SK-N-SH treated with all-trans-retinoic acid at 6 μM for 48 hours (cell line): ENCODE results near the gene RUNX3.

Experiments used
- ATAC-seq: fragments of 200-7000 bp; cut with Tn5 transposase; 3 replicates; pipeline ENCODE4 v1.9.1; 2020; ENCODE audit warnings: mild to moderate bottlenecking, moderate library complexity
- ARNTL ChIP-seq: fragments of 450-650 bp; formaldehyde crosslinking; IDR thresholded peaks from 2 replicates; pipeline ENCODE4 v1.5.0; 2020; ENCODE audit warnings: low read depth, mild to moderate bottlenecking, moderate library complexity, borderline replicate concordance
- BACH2 ChIP-seq: fragments of 250-450 bp; sonication (Bioruptor Pico); IDR thresholded peaks from 2 replicates; pipeline ENCODE4 v1.9.0; 2021; ENCODE audit warnings: mild to moderate bottlenecking, borderline replicate concordance
- CREB5 ChIP-seq: fragments of 250-450 bp; sonication (Bioruptor Pico); IDR thresholded peaks from 2 replicates; pipeline ENCODE4 v1.5.1; 2020; ENCODE audit warnings: low read depth, mild to moderate bottlenecking, moderate library complexity
- CSDC2 ChIP-seq: fragments of 250-450 bp; sonication (Bioruptor Pico); IDR thresholded peaks from 2 replicates; pipeline ENCODE4 v1.5.0; 2020; ENCODE audit warnings: mild to moderate bottlenecking, moderate library complexity
- ESRRG ChIP-seq: fragments of 250-450 bp; sonication (Bioruptor Pico); IDR thresholded peaks from 2 replicates; pipeline ENCODE4 v1.6.1; 2021; ENCODE audit warnings: mild to moderate bottlenecking
- GLIS3 ChIP-seq: fragments of 250-450 bp; sonication (Bioruptor Pico); IDR thresholded peaks from 2 replicates; pipeline ENCODE4 v1.5.0; 2020; ENCODE audit warnings: mild to moderate bottlenecking, moderate library complexity
- ISL1 ChIP-seq: fragments of 250-450 bp; sonication (Bioruptor Pico); IDR thresholded peaks from 2 replicates; pipeline ENCODE4 v2.1.2; 2022; ENCODE audit warnings: mild to moderate bottlenecking, moderate library complexity
- OSR1 ChIP-seq: fragments of 250-450 bp; sonication (Bioruptor Pico); IDR thresholded peaks from 2 replicates; pipeline ENCODE4 v1.8.0; 2022; ENCODE audit warnings: moderate library complexity, mild to moderate bottlenecking, inconsistent platforms
- PATZ1 ChIP-seq: fragments of 250-450 bp; sonication (Bioruptor Pico); IDR thresholded peaks from 2 replicates; pipeline ENCODE4 v1.8.0; 2020; ENCODE audit warnings: mild to moderate bottlenecking, moderate library complexity, borderline replicate concordance
- PPARA ChIP-seq: fragments of 250-450 bp; sonication (Bioruptor Pico); IDR thresholded peaks from 2 replicates; pipeline ENCODE4 v1.5.0; 2020; ENCODE audit warnings: mild to moderate bottlenecking, borderline replicate concordance
- RARB ChIP-seq: fragments of 250-450 bp; sonication (Bioruptor Pico); IDR thresholded peaks from 2 replicates; pipeline ENCODE4 v1.8.0; 2021; ENCODE audit warnings: mild to moderate bottlenecking, moderate library complexity
- SNAI2 ChIP-seq: fragments of 250-450 bp; sonication (Bioruptor Pico); IDR thresholded peaks from 2 replicates; pipeline ENCODE4 v1.5.0; 2020; ENCODE audit warnings: mild to moderate bottlenecking, moderate library complexity
- TCF4 ChIP-seq: fragments of 250-450 bp; sonication (Bioruptor Pico); IDR thresholded peaks from 2 replicates; pipeline ENCODE4 v1.8.0; 2021; ENCODE audit warnings: mild to moderate bottlenecking, moderate library complexity, borderline replicate concordance
- TOX ChIP-seq: fragments of 250-450 bp; sonication (Bioruptor Pico); IDR thresholded peaks from 2 replicates; pipeline ENCODE4 v1.8.0; 2021; ENCODE audit warnings: mild to moderate bottlenecking, moderate library complexity, borderline replicate concordance
- TSHZ2 ChIP-seq: fragments of 250-450 bp; sonication (Bioruptor Pico); IDR thresholded peaks from 2 replicates; pipeline ENCODE4 v1.5.0; 2020; ENCODE audit warnings: mild to moderate bottlenecking, moderate library complexity
- ZC3H10 ChIP-seq: fragments of 250-450 bp; sonication (Bioruptor Pico); IDR thresholded peaks from 2 replicates; pipeline ENCODE4 v1.5.1; 2021; ENCODE audit warnings: mild to moderate bottlenecking, moderate library complexity
- ZFP3 ChIP-seq: fragments of 250-450 bp; sonication (Bioruptor Pico); IDR thresholded peaks from 2 replicates; pipeline ENCODE4 v1.5.0; 2020; ENCODE audit warnings: mild to moderate bottlenecking, moderate library complexity
- ZFP30 ChIP-seq: fragments of 450-650 bp; formaldehyde crosslinking; IDR thresholded peaks from 2 replicates; pipeline ENCODE4 v1.5.0; 2022; ENCODE audit warnings: mild to moderate bottlenecking, moderate library complexity
- ZNF565 ChIP-seq: fragments of 450-650 bp; formaldehyde crosslinking; conservative IDR thresholded peaks from 2 replicates; pipeline ENCODE4 v1.5.0; 2020; ENCODE audit warnings: low read depth, mild to moderate bottlenecking, moderate library complexity
- ZNF70 ChIP-seq: fragments of 450-650 bp; formaldehyde crosslinking; IDR thresholded peaks from 2 replicates; pipeline ENCODE4 v1.5.0; 2020; ENCODE audit warnings: mild to moderate bottlenecking, moderate library complexity
- ZNF8 ChIP-seq: fragments of 450-650 bp; formaldehyde crosslinking; IDR thresholded peaks from 2 replicates; pipeline ENCODE4 v1.5.0; 2020; ENCODE audit warnings: mild to moderate bottlenecking, moderate library complexity
- TF ChIP-seq, protein P1 (sequence below): fragments of 250-450 bp; sonication (Bioruptor Pico); IDR thresholded peaks from 2 replicates; pipeline ENCODE4 v1.8.0; 2021; ENCODE audit warnings: low read depth, mild to moderate bottlenecking, moderate library complexity, borderline replicate concordance

RUNX3 gene

GRCh38 chr1:24904731-24905354, 25.2 kb downstream of the RUNX3 start:
- TF ChIP-seq TSHZ2 (CRISPR knock-in tag) (no peak), ISL1 (CRISPR knock-in tag) (no peak), CSDC2 (CRISPR knock-in tag) (no peak), PPARA (CRISPR knock-in tag) (no peak), GLIS3 (no peak), ZFP3 (no peak), ZFP30 (CRISPR knock-in tag) (no peak), TCF4 (CRISPR knock-in tag) (no peak), BACH2 (CRISPR knock-in tag) (no peak), ZNF8 (CRISPR knock-in tag) (no peak)
- ATAC-seq, result no peak

GRCh38 chr1:24903955-24904730, 25.9 kb downstream of the RUNX3 start:
- TF ChIP-seq BACH2 (CRISPR knock-in tag) (no peak), ZNF70 (CRISPR knock-in tag) (no peak), TOX (CRISPR knock-in tag) (no peak), ZNF565 (CRISPR knock-in tag) (no peak), ZFP30 (CRISPR knock-in tag) (no peak), SNAI2 (no peak), ESRRG (CRISPR knock-in tag) (no peak)
- TF ChIP-seq, protein P1, sequence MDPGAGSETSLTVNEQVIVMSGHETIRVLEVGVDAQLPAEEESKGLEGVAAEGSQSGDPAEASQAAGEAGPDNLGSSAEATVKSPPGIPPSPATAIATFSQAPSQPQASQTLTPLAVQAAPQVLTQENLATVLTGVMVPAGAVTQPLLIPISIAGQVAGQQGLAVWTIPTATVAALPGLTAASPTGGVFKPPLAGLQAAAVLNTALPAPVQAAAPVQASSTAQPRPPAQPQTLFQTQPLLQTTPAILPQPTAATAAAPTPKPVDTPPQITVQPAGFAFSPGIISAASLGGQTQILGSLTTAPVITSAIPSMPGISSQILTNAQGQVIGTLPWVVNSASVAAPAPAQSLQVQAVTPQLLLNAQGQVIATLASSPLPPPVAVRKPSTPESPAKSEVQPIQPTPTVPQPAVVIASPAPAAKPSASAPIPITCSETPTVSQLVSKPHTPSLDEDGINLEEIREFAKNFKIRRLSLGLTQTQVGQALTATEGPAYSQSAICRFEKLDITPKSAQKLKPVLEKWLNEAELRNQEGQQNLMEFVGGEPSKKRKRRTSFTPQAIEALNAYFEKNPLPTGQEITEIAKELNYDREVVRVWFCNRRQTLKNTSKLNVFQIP (CRISPR knock-in tag), result no peak
- no peak for ATAC-seq

- no peak for ATAC-seq
- TF ChIP-seq ZFP3, result no peak
These were observed 26.5 kb downstream of the RUNX3 start for GRCh38 chr1:24903560-24903954.

DNA sequence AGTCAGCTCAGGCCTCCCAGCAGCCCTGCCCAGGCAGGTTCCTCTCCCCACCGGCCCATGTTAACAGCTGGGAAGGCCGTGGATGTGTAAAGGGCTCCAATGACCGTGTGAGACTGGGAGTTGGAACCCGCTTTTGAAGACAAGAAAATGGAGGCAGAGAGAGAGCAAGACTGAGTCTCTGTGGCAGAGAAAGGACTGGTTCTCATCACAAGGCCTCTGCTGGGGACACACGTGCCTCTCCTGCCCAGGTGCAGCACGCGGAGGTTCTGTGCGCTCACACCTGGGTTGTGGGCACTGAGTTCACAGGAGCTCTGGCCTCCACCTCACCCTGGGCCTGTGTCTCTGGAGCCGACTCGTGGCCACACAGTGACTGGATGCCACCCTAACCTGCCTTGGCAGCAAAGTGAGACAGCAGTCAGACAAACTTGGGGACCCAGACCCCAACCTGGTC, 27.0 kb downstream of the RUNX3 start:
- ATAC-seq, result no peak
- TF ChIP-seq BACH2 (CRISPR knock-in tag) (no peak), ZNF8 (CRISPR knock-in tag) (no peak), OSR1 (CRISPR knock-in tag) (no peak), CREB5 (CRISPR knock-in tag) (no peak), PATZ1 (no peak), ZNF565 (CRISPR knock-in tag) (no peak), ZFP3 (no peak), ZFP30 (CRISPR knock-in tag) (no peak), GLIS3 (no peak), TOX (CRISPR knock-in tag) (no peak), ZNF70 (CRISPR knock-in tag) (no peak), ZC3H10 (CRISPR knock-in tag) (no peak), RARB (CRISPR knock-in tag) (no peak), TSHZ2 (CRISPR knock-in tag) (no peak), ISL1 (CRISPR knock-in tag) (no peak), SNAI2 (no peak), CSDC2 (CRISPR knock-in tag) (no peak), ARNTL (no peak)
- TF ChIP-seq, protein P1 (CRISPR knock-in tag), result no peak
